HepG2 (cell line): ENCODE measurements around the gene TSPAN17. TPM values are rescaled to one million over a fixed set of nuclear protein-coding genes. Genes with fewer than 3 reads are reported as not detected.

Source experiments
- ARNT2 ChIP-seq: sonication (generic); formaldehyde crosslinking; IDR thresholded peaks from 2 replicates; pipeline ENCODE4 v1.8.0; 2022; ENCODE audit warnings: mild to moderate bottlenecking, low read depth, missing genetic modification reagents, moderate library complexity
- BCL3 ChIP-seq: sonication (generic); formaldehyde crosslinking; IDR thresholded peaks from 2 replicates; pipeline ENCODE4 v1.5.1; 2020; ENCODE audit warnings: mild to moderate bottlenecking, missing genetic modification reagents, moderate library complexity
- ESRRA ChIP-seq: sonication (generic); formaldehyde crosslinking; IDR thresholded peaks from 2 replicates; pipeline ENCODE4 v1.5.1; 2020; ENCODE audit warnings: mild to moderate bottlenecking, low read depth, missing genetic modification reagents
- FOSL1 ChIP-seq: sonication (generic); formaldehyde crosslinking; IDR thresholded peaks from 2 replicates; pipeline ENCODE4 v1.9.0; 2021; ENCODE audit warnings: missing genetic modification reagents, borderline replicate concordance
- HCFC1 ChIP-seq: fragments of 150-350 bp; IDR thresholded peaks from 2 replicates; pipeline ENCODE4 v1.6.1; 2014; ENCODE audit warnings: low read depth, low read length
- HHEX ChIP-seq: IDR thresholded peaks from 2 replicates; pipeline ENCODE4 v1.6.1; 2016; ENCODE audit warnings: control low read depth
- KDM5A ChIP-seq: fragments of 200-600 bp; sonication (generic); IDR thresholded peaks from 2 replicates; pipeline ENCODE4 v1.7.0; 2018; ENCODE audit warnings: antibody characterized with exemption, mild to moderate bottlenecking, low read length, borderline replicate concordance
- KLF15 ChIP-seq: sonication (generic); formaldehyde crosslinking; IDR thresholded peaks from 2 replicates; pipeline ENCODE4 v1.8.1; 2023; ENCODE audit warnings: borderline replicate concordance, mild to moderate bottlenecking, inconsistent platforms, missing genetic modification reagents, mixed read lengths
- MBD4 ChIP-seq: IDR thresholded peaks from 2 replicates; pipeline ENCODE4 v1.6.1; 2012; ENCODE audit warnings: low read length, inconsistent platforms, borderline replicate concordance
- MBNL3 ChIP-seq: fragments of 250-450 bp; sonication (Bioruptor Pico); conservative IDR thresholded peaks from 2 replicates; pipeline ENCODE4 v1.8.0; 2022; ENCODE audit warnings: mild to moderate bottlenecking, inconsistent platforms
- MED8 ChIP-seq: sonication (generic); formaldehyde crosslinking; IDR thresholded peaks from 2 replicates; pipeline ENCODE4 v1.8.1; 2023; ENCODE audit warnings: mild to moderate bottlenecking, missing genetic modification reagents; ENCODE audit not compliant: insufficient replicate concordance
- MZF1 ChIP-seq: sonication (generic); formaldehyde crosslinking; IDR thresholded peaks from 2 replicates; pipeline ENCODE4 v1.8.1; 2023; ENCODE audit warnings: mild to moderate bottlenecking, missing genetic modification reagents, borderline replicate concordance
- NPAS2 ChIP-seq: sonication (generic); formaldehyde crosslinking; IDR thresholded peaks from 2 replicates; pipeline ENCODE4 v1.8.0; 2022; ENCODE audit warnings: mild to moderate bottlenecking, missing genetic modification reagents, borderline replicate concordance
- SUZ12 ChIP-seq: fragments of 150-350 bp; IDR thresholded peaks from 2 replicates; pipeline ENCODE4 v1.6.1; 2014; ENCODE audit warnings: low read depth, low read length
- TBP ChIP-seq: sonication (generic); formaldehyde crosslinking; IDR thresholded peaks from 2 replicates; pipeline ENCODE4 v1.5.0; 2020; ENCODE audit warnings: missing genetic modification reagents
- ZFX ChIP-seq: sonication (generic); formaldehyde crosslinking; IDR thresholded peaks from 2 replicates; pipeline ENCODE4 v1.4.0; 2020; ENCODE audit warnings: mild to moderate bottlenecking, low read depth, missing genetic modification reagents, moderate library complexity
- ZNF703 ChIP-seq: sonication (generic); formaldehyde crosslinking; IDR thresholded peaks from 2 replicates; pipeline ENCODE4 v1.5.1; 2020; ENCODE audit warnings: missing genetic modification reagents, mild to moderate bottlenecking, moderate library complexity, borderline replicate concordance
- polyA plus RNA-seq, 8 experiments: library from polyadenylated mRNA; depleted of rRNA in 3 of 8; stranded (reverse) in 7 of 8; unstranded in 1 of 8; fragments of >200 nt; fragmentation: Illumina TruSeq in 4 of 8; extraction: Trizol in 4 of 8; gene quantifications; 2 replicates each; pipeline versions ENCODE4 v1.2.1 to v1.2.3, GENCODE V29; 2011 to 2016; ENCODE audit warnings: low read depth in 4 of 8, missing spikeins in 1 of 8, mixed read lengths in 1 of 8; ENCODE audit not compliant: insufficient read depth in 1 of 8
- total RNA-seq, 5 experiments: library from RNA; depleted of rRNA; stranded (reverse); fragments of >200 nt; fragmentation: Illumina TruSeq; extraction: Trizol; gene quantifications; 2 replicates each; pipeline ENCODE4 v1.2.3, GENCODE V29; 2016; ENCODE audit warnings: low read depth in 1 of 5
- TF ChIP-seq, protein P1 (sequence below): sonication (generic); formaldehyde crosslinking; IDR thresholded peaks from 2 replicates; pipeline ENCODE4 v1.4.0; 2020; ENCODE audit warnings: missing genetic modification reagents; ENCODE audit errors: not compliant biosample characterization
- TF ChIP-seq, protein P2 (sequence below): IDR thresholded peaks from 2 replicates; pipeline ENCODE4 v1.6.1; 2016; ENCODE audit warnings: mild to moderate bottlenecking
- TF ChIP-seq, protein P3 (sequence below): sonication (generic); formaldehyde crosslinking; IDR thresholded peaks from 2 replicates; pipeline ENCODE4 v1.5.0; 2020; ENCODE audit warnings: mild to moderate bottlenecking, missing genetic modification reagents
- TF ChIP-seq, protein P4 (sequence below): sonication (generic); formaldehyde crosslinking; IDR thresholded peaks from 2 replicates; pipeline ENCODE4 v1.5.0; 2020; ENCODE audit warnings: mild to moderate bottlenecking, missing genetic modification reagents, borderline replicate concordance

Gene TSPAN17
- total and polyA plus RNA-seq, 2 of the 13 experiments (the other 11 are each of a cell fraction or from before 2014, with no cell fraction given), result 11.5 to 15.0 TPM

DNA sequence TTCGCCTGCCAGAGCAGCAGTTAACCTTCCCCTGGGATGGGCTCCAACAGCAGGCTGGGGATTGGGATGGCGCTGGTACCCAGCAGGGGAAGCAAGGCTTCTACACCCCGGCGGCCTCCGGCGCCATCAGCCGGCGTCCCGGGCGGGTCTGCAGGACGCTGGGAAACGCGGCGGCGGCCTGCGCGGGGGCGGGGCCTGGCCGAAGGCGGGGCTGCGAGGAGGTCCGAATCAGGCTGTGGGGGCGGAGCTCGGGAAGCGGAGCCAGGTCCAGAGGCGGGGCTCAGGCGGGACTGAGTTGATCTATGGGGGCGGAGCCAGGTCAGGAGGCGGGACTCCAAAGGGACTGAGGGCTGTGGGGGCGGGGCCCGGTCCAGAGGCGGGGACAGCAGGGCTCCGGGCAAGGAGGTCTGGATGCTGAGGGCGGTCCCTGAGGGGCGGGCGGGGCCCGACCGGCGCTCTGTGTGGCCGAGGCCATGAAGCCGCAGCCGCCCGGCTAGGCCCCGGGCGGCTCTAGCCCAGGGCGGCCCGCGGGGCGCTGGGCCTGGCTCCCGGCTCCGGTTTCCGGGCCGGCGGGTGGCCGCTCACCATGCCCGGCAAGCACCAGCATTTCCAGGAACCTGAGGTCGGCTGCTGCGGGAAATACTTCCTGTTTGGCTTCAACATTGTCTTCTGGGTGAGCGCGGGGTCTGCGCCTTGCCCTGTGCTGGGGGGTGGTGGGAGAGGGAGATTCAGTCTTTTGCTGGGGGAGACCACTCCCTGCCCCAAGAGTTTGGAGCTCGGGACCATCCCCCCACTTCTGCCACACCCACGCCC lies at the start of gene TSPAN17 (continued):
- TF ChIP-seq TBP, result no peak
- no peak for TF ChIP-seq MZF1 (CRISPR knock-in tag)
- TF ChIP-seq KLF15 (CRISPR knock-in tag), result no peak
- no peak for TF ChIP-seq NPAS2 (CRISPR knock-in tag)
- peak; percentile 70 for TF ChIP-seq ZFX (CRISPR knock-in tag)
- TF ChIP-seq, protein P1, sequence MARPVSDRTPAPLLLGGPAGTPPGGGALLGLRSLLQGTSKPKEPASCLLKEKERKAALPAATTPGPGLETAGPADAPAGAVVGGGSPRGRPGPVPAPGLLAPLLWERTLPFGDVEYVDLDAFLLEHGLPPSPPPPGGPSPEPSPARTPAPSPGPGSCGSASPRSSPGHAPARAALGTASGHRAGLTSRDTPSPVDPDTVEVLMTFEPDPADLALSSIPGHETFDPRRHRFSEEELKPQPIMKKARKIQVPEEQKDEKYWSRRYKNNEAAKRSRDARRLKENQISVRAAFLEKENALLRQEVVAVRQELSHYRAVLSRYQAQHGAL, result no peak
- peak; percentile 47; the same call in 1 of the 2 replicates for TF ChIP-seq BCL3 (CRISPR knock-in tag)
- TF ChIP-seq KDM5A, result no peak
- TF ChIP-seq, protein P2, sequence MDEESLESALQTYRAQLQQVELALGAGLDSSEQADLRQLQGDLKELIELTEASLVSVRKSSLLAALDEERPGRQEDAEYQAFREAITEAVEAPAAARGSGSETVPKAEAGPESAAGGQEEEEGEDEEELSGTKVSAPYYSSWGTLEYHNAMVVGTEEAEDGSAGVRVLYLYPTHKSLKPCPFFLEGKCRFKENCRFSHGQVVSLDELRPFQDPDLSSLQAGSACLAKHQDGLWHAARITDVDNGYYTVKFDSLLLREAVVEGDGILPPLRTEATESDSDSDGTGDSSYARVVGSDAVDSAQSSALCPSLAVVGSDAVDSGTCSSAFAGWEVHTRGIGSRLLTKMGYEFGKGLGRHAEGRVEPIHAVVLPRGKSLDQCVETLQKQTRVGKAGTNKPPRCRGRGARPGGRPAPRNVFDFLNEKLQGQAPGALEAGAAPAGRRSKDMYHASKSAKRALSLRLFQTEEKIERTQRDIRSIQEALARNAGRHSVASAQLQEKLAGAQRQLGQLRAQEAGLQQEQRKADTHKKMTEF (CRISPR knock-in tag), result no peak
- no peak for TF ChIP-seq HHEX (CRISPR knock-in tag)
- TF ChIP-seq, protein P3, sequence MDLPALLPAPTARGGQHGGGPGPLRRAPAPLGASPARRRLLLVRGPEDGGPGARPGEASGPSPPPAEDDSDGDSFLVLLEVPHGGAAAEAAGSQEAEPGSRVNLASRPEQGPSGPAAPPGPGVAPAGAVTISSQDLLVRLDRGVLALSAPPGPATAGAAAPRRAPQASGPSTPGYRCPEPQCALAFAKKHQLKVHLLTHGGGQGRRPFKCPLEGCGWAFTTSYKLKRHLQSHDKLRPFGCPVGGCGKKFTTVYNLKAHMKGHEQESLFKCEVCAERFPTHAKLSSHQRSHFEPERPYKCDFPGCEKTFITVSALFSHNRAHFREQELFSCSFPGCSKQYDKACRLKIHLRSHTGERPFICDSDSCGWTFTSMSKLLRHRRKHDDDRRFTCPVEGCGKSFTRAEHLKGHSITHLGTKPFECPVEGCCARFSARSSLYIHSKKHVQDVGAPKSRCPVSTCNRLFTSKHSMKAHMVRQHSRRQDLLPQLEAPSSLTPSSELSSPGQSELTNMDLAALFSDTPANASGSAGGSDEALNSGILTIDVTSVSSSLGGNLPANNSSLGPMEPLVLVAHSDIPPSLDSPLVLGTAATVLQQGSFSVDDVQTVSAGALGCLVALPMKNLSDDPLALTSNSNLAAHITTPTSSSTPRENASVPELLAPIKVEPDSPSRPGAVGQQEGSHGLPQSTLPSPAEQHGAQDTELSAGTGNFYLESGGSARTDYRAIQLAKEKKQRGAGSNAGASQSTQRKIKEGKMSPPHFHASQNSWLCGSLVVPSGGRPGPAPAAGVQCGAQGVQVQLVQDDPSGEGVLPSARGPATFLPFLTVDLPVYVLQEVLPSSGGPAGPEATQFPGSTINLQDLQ (CRISPR knock-in tag), result no peak
- TF ChIP-seq HCFC1, result no peak
- TF ChIP-seq, protein P4, sequence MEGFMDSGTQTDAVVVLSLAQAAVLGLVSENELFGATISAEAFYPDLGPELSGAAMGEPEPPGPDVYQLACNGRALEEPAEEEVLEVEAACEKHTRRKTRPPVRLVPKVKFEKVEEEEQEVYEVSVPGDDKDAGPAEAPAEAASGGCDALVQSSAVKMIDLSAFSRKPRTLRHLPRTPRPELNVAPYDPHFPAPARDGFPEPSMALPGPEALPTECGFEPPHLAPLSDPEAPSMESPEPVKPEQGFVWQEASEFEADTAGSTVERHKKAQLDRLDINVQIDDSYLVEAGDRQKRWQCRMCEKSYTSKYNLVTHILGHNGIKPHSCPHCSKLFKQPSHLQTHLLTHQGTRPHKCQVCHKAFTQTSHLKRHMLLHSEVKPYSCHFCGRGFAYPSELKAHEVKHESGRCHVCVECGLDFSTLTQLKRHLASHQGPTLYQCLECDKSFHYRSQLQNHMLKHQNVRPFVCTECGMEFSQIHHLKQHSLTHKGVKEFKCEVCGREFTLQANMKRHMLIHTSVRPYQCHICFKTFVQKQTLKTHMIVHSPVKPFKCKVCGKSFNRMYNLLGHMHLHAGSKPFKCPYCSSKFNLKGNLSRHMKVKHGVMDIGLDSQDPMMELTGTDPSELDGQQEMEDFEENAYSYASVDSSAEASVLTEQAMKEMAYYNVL (CRISPR knock-in tag), result peak; percentile 18; the same call in 1 of the 2 replicates
- no peak for TF ChIP-seq ESRRA (CRISPR knock-in tag)
- TF ChIP-seq MED8 (CRISPR knock-in tag), result peak; percentile 61
- no peak for TF ChIP-seq ZNF703 (CRISPR knock-in tag)
- TF ChIP-seq FOSL1, result no peak
- TF ChIP-seq ARNT2 (CRISPR knock-in tag), result peak; percentile 44
- TF ChIP-seq MBD4, result no peak
- TF ChIP-seq MBNL3 (CRISPR knock-in tag), result no peak
- no peak for TF ChIP-seq SUZ12
